ENCODE data around the gene TRPM2.

TRPM2 gene

GRCh38 chr21:44377201-44377921 lies 23.9 kb downstream of the TRPM2 start:
- no peak for TF ChIP-seq CTCF (IDR thresholded peaks at IDR 0.05; ENCODE audit: low read depth, low read length)
- no peak for DNase-seq (ENCODE audit: low read depth in 2 of 2)
- no peak overlapping the region for H3K4me3 ChIP-seq (replicated peaks in 1 of 2; ENCODE audit: low read depth in 2 of 2, low read length in 2 of 2)

- TF ChIP-seq CTCF (IDR thresholded peaks at IDR 0.05; ENCODE audit: low read depth, low read length): no peak
- DNase-seq (ENCODE audit: low read depth in 2 of 2): no peak
- no peak overlapping the region for H3K4me3 ChIP-seq (replicated peaks in 1 of 2; ENCODE audit: low read depth in 2 of 2, low read length in 2 of 2)
Measured at GRCh38 chr21:44377922-44378645, 24.7 kb downstream of the TRPM2 start.

- no peak overlapping the region for H3K4me3 ChIP-seq (replicated peaks in 1 of 2; ENCODE audit: low read depth in 2 of 2, low read length in 2 of 2)
- no peak for DNase-seq (ENCODE audit: low read depth in 2 of 2)
- TF ChIP-seq CTCF (IDR thresholded peaks at IDR 0.05; ENCODE audit: low read depth, low read length): no peak
Measured at GRCh38 chr21:44378646-44379514, 25.5 kb downstream of the TRPM2 start.

- no peak for DNase-seq (ENCODE audit: low read depth in 2 of 2)
- no peak overlapping the region for H3K4me3 ChIP-seq (replicated peaks in 1 of 2; ENCODE audit: low read depth in 2 of 2, low read length in 2 of 2)
- TF ChIP-seq CTCF (IDR thresholded peaks at IDR 0.05; ENCODE audit: low read depth, low read length): no peak
Measured at GRCh38 chr21:44379515-44379848, 26.1 kb downstream of the TRPM2 start.

- no peak for DNase-seq (ENCODE audit: low read depth in 2 of 2)
- TF ChIP-seq CTCF (IDR thresholded peaks at IDR 0.05; ENCODE audit: low read depth, low read length): no peak
- no peak overlapping the region for H3K4me3 ChIP-seq (replicated peaks in 1 of 2; ENCODE audit: low read depth in 2 of 2, low read length in 2 of 2)
Measured at GRCh38 chr21:44379991-44380865, 26.8 kb downstream of the TRPM2 start.

- H3K4me3 ChIP-seq (replicated peaks in 1 of 2; ENCODE audit: low read depth in 2 of 2, low read length in 2 of 2): no peak overlapping the region
- TF ChIP-seq CTCF (IDR thresholded peaks at IDR 0.05; ENCODE audit: low read depth, low read length): no peak
- no peak for DNase-seq (ENCODE audit: low read depth in 2 of 2)
Measured at GRCh38 chr21:44380876-44381275, 27.5 kb downstream of the TRPM2 start.
